Measurements from ENCODE around the gene ZGLP1.
"Not testable (repeated sequence)": the region's sequence is repeated elsewhere in the genome, so short reads cannot be mapped to it uniquely, and the experiment has no call there.

ZGLP1 gene

GRCh38 chr19:10286803-10287737 lies 22.5 kb downstream of the ZGLP1 start, which contains the start of gene ICAM4:
Gene ICAM4, plus strand, starts transcription at chr19:10286955. Its CDS starts 58 bp downstream, at chr19:10287013.
- Histone ChIP-seq H3K4me3 (ENCODE audit: low read depth in 1 of 2, low read length in 1 of 2) (peak within 1 kb of the TSS; percentile 52 to 64), H3K36me3 (peaks cover 42% of the 10 kb centered on the region), H3K4me1 (ENCODE audit: control insufficient read depth in 1 of 2, insufficient read depth in 1 of 2, low read depth in 1 of 2, low read length in 1 of 2) (peaks cover 60 to 64% of the 10 kb centered on the region in 2 experiments), H3K9me3 (no peaks in the 10 kb centered on the region), H3K27ac (peak within 1 kb of the TSS; percentile 70), H3K27me3 (peaks cover 51% of the 10 kb centered on the region)
- TF ChIP-seq CTCF (IDR thresholded peaks at IDR 0.05) = no peak

- Histone ChIP-seq H3K36me3 (peaks cover 54% of the 10 kb centered on the region), H3K4me3 (ENCODE audit: low read depth in 1 of 2, low read length in 1 of 2) (no peak overlapping the region), H3K9me3 (no peaks in the 10 kb centered on the region), H3K27ac (peak overlapping the region; percentile 70), H3K27me3 (peaks cover 35% of the 10 kb centered on the region), H3K4me1 (ENCODE audit: control insufficient read depth in 1 of 2, insufficient read depth in 1 of 2, low read depth in 1 of 2, low read length in 1 of 2) (peaks cover 43 to 47% of the 10 kb centered on the region in 2 experiments)
- no peak for TF ChIP-seq CTCF (IDR thresholded peaks at IDR 0.05)
Measured at GRCh38 chr19:10285393-10285792, 24.2 kb downstream of the ZGLP1 start.

- Histone ChIP-seq H3K4me3 (ENCODE audit: low read depth in 1 of 2, low read length in 1 of 2) (no peak overlapping the region), H3K27ac (no peak overlapping the region), H3K4me1 (ENCODE audit: control insufficient read depth in 1 of 2, insufficient read depth in 1 of 2, low read depth in 1 of 2, low read length in 1 of 2) (peaks cover 40 to 43% of the 10 kb centered on the region in 2 experiments), H3K27me3 (peaks cover 30% of the 10 kb centered on the region), H3K9me3 (no peaks in the 10 kb centered on the region), H3K36me3 (peaks cover 56% of the 10 kb centered on the region)
- TF ChIP-seq CTCF (IDR thresholded peaks at IDR 0.05) = no peak
Measured at GRCh38 chr19:10284960-10285278, 24.7 kb downstream of the ZGLP1 start.

DNA sequence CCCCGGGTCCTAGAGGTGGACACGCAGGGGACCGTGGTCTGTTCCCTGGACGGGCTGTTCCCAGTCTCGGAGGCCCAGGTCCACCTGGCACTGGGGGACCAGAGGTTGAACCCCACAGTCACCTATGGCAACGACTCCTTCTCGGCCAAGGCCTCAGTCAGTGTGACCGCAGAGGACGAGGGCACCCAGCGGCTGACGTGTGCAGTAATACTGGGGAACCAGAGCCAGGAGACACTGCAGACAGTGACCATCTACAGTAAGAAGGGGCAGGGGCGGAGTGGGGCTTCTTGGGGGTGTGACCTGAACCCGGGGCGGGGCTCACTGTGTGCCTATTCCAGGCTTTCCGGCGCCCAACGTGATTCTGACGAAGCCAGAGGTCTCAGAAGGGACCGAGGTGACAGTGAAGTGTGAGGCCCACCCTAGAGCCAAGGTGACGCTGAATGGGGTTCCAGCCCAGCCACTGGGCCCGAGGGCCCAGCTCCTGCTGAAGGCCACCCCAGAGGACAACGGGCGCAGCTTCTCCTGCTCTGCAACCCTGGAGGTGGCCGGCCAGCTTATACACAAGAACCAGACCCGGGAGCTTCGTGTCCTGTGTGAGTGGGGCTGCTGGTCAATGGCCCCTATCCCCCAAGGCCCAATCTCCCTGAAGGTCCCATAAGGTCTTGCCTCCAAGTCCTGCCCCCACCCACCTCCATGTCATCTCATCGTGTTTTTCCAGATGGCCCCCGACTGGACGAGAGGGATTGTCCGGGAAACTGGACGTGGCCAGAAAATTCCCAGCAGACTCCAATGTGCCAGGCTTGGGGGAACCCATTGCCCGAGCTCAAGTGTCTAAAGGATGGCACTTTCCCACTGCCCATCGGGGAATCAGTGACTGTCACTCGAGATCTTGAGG lies 25.3 kb downstream of the ZGLP1 start:
- H3K27ac ChIP-seq = no peak overlapping the region
- peaks cover 24% of the 10 kb centered on the region for H3K27me3 ChIP-seq
- H3K4me3 ChIP-seq (ENCODE audit: low read depth in 1 of 2, low read length in 1 of 2) = no peak overlapping the region
- H3K9me3 ChIP-seq = no peaks in the 10 kb centered on the region
- peaks cover 56% of the 10 kb centered on the region for H3K36me3 ChIP-seq
- peaks cover 36 to 42% of the 10 kb centered on the region in 2 experiments for H3K4me1 ChIP-seq (ENCODE audit: control insufficient read depth in 1 of 2, insufficient read depth in 1 of 2, low read depth in 1 of 2, low read length in 1 of 2)
- TF ChIP-seq CTCF (IDR thresholded peaks at IDR 0.05) = no peak

DNA sequence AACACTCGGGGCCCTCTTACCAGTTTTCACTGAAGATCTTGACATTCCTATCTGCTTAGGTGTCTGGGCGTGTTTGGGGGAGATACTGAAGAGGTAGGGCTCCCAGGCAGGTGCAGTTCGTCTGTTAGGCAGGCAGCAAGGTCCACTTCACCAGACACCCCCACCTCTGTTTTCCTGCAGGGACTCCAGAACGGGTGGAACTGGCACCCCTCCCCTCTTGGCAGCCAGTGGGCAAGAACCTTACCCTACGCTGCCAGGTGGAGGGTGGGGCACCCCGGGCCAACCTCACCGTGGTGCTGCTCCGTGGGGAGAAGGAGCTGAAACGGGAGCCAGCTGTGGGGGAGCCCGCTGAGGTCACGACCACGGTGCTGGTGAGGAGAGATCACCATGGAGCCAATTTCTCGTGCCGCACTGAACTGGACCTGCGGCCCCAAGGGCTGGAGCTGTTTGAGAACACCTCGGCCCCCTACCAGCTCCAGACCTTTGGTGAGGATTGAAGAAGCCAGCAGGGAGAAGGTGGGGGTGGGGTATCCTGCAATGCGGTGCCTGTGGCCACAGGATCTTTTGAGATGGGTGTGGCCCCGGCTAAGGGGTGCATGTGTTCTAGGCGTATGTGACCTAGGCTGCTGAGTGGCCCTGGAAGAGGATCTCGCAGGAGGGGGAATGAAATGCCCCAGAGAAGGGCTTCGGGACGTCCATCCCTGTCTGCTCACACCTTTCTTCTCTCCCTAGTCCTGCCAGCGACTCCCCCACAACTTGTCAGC lies 26.1 kb downstream of the ZGLP1 start:
- peaks cover 16% of the 10 kb centered on the region for H3K27me3 ChIP-seq
- no peak for TF ChIP-seq CTCF (IDR thresholded peaks at IDR 0.05)
- peaks cover 31 to 34% of the 10 kb centered on the region in 2 experiments for H3K4me1 ChIP-seq (ENCODE audit: control insufficient read depth in 1 of 2, insufficient read depth in 1 of 2, low read depth in 1 of 2, low read length in 1 of 2)
- H3K4me3 ChIP-seq (ENCODE audit: low read depth in 1 of 2, low read length in 1 of 2) = no peak overlapping the region
- H3K9me3 ChIP-seq = no peaks in the 10 kb centered on the region
- H3K36me3 ChIP-seq = peaks cover 63% of the 10 kb centered on the region
- H3K27ac ChIP-seq = no peak overlapping the region

DNA sequence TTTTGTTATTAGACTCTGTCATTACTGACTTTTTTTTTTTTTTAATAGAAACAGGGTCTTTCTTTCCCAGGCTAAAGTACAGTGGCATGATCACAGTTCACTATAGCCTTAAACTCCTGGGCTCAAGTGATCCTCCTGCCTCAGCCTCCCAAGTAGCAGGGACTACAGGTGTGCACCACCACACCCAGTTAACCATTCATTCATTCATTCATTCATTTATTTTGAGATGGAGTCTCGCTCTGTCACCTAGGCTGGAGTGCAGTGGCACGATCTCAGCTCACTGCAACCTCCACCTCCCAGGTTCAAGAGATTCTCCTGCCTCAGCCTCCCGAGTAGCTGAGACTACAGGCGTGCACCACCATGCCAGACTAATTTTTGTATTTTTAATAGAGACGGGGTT lies 27.6 kb downstream of the ZGLP1 start:
- H3K36me3 ChIP-seq = peaks cover 78% of the 10 kb centered on the region

More for the DNA sequence above, 27.6 kb downstream of the ZGLP1 start:
- not testable (repeated sequence) for H3K27ac ChIP-seq; H3K27me3 ChIP-seq; H3K4me3 ChIP-seq (ENCODE audit: low read depth in 1 of 2, low read length in 1 of 2); H3K9me3 ChIP-seq
- H3K4me1 ChIP-seq (ENCODE audit: control insufficient read depth in 1 of 2, insufficient read depth in 1 of 2, low read depth in 1 of 2, low read length in 1 of 2) = peaks cover 17 to 19% of the 10 kb centered on the region in 2 experiments

Measured in neutrophil (primary cell).